Mesenchymal stem cell (in vitro differentiated cells and primary cell): Measurements from ENCODE around the gene ABCB1.

ENCODE experiments used
- DNase-seq: peaks from one replicate; pipeline ENCODE4 v3.0.0-alpha.2; 2013
- H2AFZ ChIP-seq: one replicate; pipeline ENCODE4 v1.6.1; 2013; ENCODE audit warnings: low read depth, mild to moderate bottlenecking, control low read depth, inconsistent platforms, low read length, moderate library complexity
- H2AK5ac ChIP-seq: 2 replicates; pipeline ENCODE4 v1.6.1; 2013; ENCODE audit warnings: low read length, moderate library complexity, mild to moderate bottlenecking, inconsistent platforms; ENCODE audit not compliant: severe bottlenecking
- H2BK120ac ChIP-seq: one replicate; pipeline ENCODE4 v1.6.1; 2013; ENCODE audit warnings: low read depth, mild to moderate bottlenecking, inconsistent platforms, low read length, moderate library complexity
- H2BK12ac ChIP-seq, 2 experiments: one replicate each; pipeline ENCODE4 v1.6.1; 2013; ENCODE audit warnings: inconsistent platforms in 2 of 2, low read length in 2 of 2, mild to moderate bottlenecking in 2 of 2, moderate library complexity in 2 of 2, control low read depth in 1 of 2
- H2BK15ac ChIP-seq: one replicate; pipeline ENCODE4 v1.6.1; 2013; ENCODE audit warnings: mild to moderate bottlenecking, low read depth, inconsistent platforms; ENCODE audit not compliant: poor library complexity, severe bottlenecking
- H2BK5ac ChIP-seq: 2 replicates; pipeline ENCODE4 v1.6.1; 2013; ENCODE audit warnings: low read depth, mild to moderate bottlenecking, low read length, control low read depth, inconsistent platforms; ENCODE audit not compliant: poor library complexity, severe bottlenecking
- H3K14ac ChIP-seq, 2 experiments: one replicate each; pipeline ENCODE4 v1.6.1; 2013; ENCODE audit warnings: inconsistent platforms in 2 of 2, low read length in 2 of 2, control low read depth in 1 of 2, mild to moderate bottlenecking in 1 of 2, moderate library complexity in 1 of 2
- H3K18ac ChIP-seq, 2 experiments: one replicate each; pipeline ENCODE4 v1.6.1; 2013; ENCODE audit warnings: inconsistent platforms in 2 of 2, low read length in 2 of 2, control low read depth in 1 of 2, low read depth in 1 of 2, mild to moderate bottlenecking in 1 of 2
- H3K23ac ChIP-seq, 2 experiments: one replicate each; pipeline ENCODE4 v1.6.1; 2013; ENCODE audit warnings: inconsistent platforms in 2 of 2, low read length in 2 of 2, mild to moderate bottlenecking in 2 of 2, moderate library complexity in 2 of 2, control low read depth in 1 of 2
- H3K27ac ChIP-seq: 2 replicates; pipeline ENCODE4 v1.5.1; 2013; ENCODE audit warnings: mild to moderate bottlenecking, moderate library complexity, low read length, control low read depth, inconsistent platforms; ENCODE audit not compliant: poor library complexity, severe bottlenecking
- H3K27me3 ChIP-seq, 2 experiments: 2 replicates each; pipeline versions ENCODE4 v1.6.1 to v1.7.0; 2013; ENCODE audit warnings: low read length in 2 of 2, mild to moderate bottlenecking in 2 of 2, moderate library complexity in 2 of 2, control low read depth in 1 of 2, inconsistent platforms in 1 of 2; ENCODE audit not compliant: control insufficient read depth in 1 of 2, insufficient read depth in 1 of 2
- H3K36me3 ChIP-seq, 2 experiments: 2 replicates each; pipeline versions ENCODE4 v1.6.1 to v1.7.0; 2013; ENCODE audit warnings: low read length in 2 of 2, control low read depth in 1 of 2, inconsistent platforms in 1 of 2, low read depth in 1 of 2, mild to moderate bottlenecking in 1 of 2; ENCODE audit not compliant: insufficient read depth in 2 of 2, control insufficient read depth in 1 of 2
- H3K4ac ChIP-seq, 2 experiments: one replicate each; pipeline ENCODE4 v1.6.1; 2013; ENCODE audit warnings: inconsistent platforms in 2 of 2, low read length in 2 of 2, mild to moderate bottlenecking in 2 of 2, moderate library complexity in 2 of 2, control low read depth in 1 of 2, low read depth in 1 of 2
- H3K4me1 ChIP-seq: 2 replicates; pipeline ENCODE4 v1.6.1; 2013; ENCODE audit warnings: low read depth, low read length, control low read depth; ENCODE audit not compliant: control insufficient read depth, insufficient read depth
- H3K4me2 ChIP-seq: 2 replicates; pipeline ENCODE4 v1.6.1; 2013; ENCODE audit warnings: low read length, mild to moderate bottlenecking, inconsistent platforms; ENCODE audit not compliant: poor library complexity, severe bottlenecking
- H3K4me3 ChIP-seq, 2 experiments: 2 replicates each; pipeline versions ENCODE4 v1.5.1 to v1.7.0; 2013; ENCODE audit warnings: low read length in 2 of 2, mild to moderate bottlenecking in 2 of 2, control low read depth in 1 of 2, low read depth in 1 of 2; ENCODE audit not compliant: insufficient read depth in 1 of 2
- H3K79me1 ChIP-seq: replicated peaks from 2 replicates; pipeline ENCODE4 v1.6.1; 2013; ENCODE audit warnings: mild to moderate bottlenecking, control low read depth, low read length, inconsistent platforms; ENCODE audit not compliant: poor library complexity, severe bottlenecking
- H3K9ac ChIP-seq: 2 replicates; pipeline ENCODE4 v1.7.0; 2013; ENCODE audit warnings: mild to moderate bottlenecking, low read length, moderate library complexity
- H3K9me3 ChIP-seq: 2 replicates; pipeline ENCODE4 v1.7.0; 2013; ENCODE audit warnings: mild to moderate bottlenecking, low read length; ENCODE audit not compliant: control insufficient read depth
- H4K8ac ChIP-seq: one replicate; pipeline ENCODE4 v1.6.1; 2013; ENCODE audit warnings: inconsistent platforms, mild to moderate bottlenecking, low read length, moderate library complexity
- H4K91ac ChIP-seq: one replicate; pipeline ENCODE4 v1.6.1; 2013; ENCODE audit warnings: mild to moderate bottlenecking, low read length, inconsistent platforms
- WGBS: methylation state at CpG from one replicate; pipeline ENCODE4 v1.1.7; 2013; ENCODE audit warnings: mixed read lengths; 5-methylcytosine and 5-hydroxymethylcytosine counted together

The ABCB1 gene

DNA sequence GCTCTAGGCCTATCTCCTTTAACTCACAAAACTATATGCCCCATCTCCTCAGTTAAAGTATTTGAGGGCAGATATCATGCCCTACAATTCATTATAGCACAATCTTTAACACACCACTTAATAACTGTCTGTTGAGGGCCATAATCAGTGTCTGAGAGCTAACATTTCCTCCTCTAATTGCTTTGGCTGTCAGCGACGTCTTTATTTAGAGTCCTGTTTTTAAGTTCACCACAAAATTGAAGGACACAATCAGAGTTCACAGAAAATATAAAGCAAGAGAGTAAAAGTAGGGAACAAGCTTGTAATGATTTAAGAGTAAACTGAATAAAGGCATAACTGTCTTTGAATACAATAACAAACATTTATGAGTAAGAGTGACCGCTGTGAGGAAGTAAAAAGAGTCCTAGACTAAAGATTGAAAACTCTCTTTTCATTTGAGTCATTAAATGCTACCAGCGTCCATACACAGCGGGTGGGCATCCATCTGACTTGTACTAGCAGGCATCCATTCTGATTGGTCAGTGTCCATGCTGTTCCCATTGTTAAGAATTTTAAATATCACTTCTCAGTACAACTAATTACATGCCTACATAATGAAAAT, 86.8 kb downstream of the ABCB1 start:
- H4K91ac ChIP-seq: no peak overlapping the region
- H4K8ac ChIP-seq: no peak overlapping the region
- H3K27ac ChIP-seq: no peak overlapping the region
- H2AFZ ChIP-seq: no peak overlapping the region
- H3K9ac ChIP-seq: no peak overlapping the region
- no peak overlapping the region for H2BK120ac ChIP-seq
- H2BK15ac ChIP-seq: no peak overlapping the region
- H3K18ac ChIP-seq: no peak overlapping the region
- no peaks in the 10 kb centered on the region for H3K9me3 ChIP-seq
- no peak overlapping the region for H3K23ac ChIP-seq
- 76% methylated on average over 3 of the region's 5 CpGs for WGBS
- no peak overlapping the region for H3K14ac ChIP-seq
- DNase-seq: no peak
- no peak overlapping the region for H3K4me2 ChIP-seq
- H3K27me3 ChIP-seq: no peaks in the 10 kb centered on the region
- H3K4me3 ChIP-seq: no peak overlapping the region
- H2BK5ac ChIP-seq: no peak overlapping the region
- H3K4me1 ChIP-seq: peaks cover 2% of the 10 kb centered on the region
- H3K79me1 ChIP-seq: no peaks in the 10 kb centered on the region
- H2BK12ac ChIP-seq: no peak overlapping the region
- H3K36me3 ChIP-seq: no peaks in the 10 kb centered on the region
- no peak overlapping the region for H2AK5ac ChIP-seq
- no peak overlapping the region for H3K4ac ChIP-seq

DNA sequence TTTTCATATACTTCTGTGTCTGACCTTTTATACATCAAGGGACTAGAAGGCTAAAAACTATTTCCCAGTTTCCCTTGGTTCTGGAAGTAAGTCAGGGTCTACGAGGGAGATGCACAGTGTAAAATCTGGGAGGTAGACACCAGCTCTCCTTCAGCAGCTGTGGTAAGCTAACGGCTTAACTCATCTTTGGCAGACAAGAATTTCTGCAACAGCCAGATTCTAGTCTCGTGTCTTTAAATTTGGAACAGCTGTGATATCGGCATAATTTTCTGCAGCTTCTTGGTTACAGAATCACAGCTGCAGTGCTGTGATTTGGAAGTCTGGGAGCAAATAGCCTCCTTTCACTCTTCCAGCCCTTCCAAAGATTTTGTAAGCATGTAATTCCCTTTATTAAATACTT, 87.8 kb downstream of the ABCB1 start:
- no peak overlapping the region for H3K9ac ChIP-seq
- no peaks in the 10 kb centered on the region for H3K79me1 ChIP-seq
- no peak overlapping the region for H3K4me3 ChIP-seq
- H3K36me3 ChIP-seq: no peaks in the 10 kb centered on the region
- H4K8ac ChIP-seq: no peak overlapping the region
- 75% methylated on average over 4 of the region's 4 CpGs for WGBS
- H2BK15ac ChIP-seq: no peak overlapping the region
- H2BK120ac ChIP-seq: no peak overlapping the region
- DNase-seq: no peak
- no peak overlapping the region for H2BK5ac ChIP-seq
- no peak overlapping the region for H3K27ac ChIP-seq
- no peak overlapping the region for H4K91ac ChIP-seq
- no peak overlapping the region for H3K23ac ChIP-seq
- no peak overlapping the region for H3K4ac ChIP-seq
- peaks cover 2% of the 10 kb centered on the region for H3K4me1 ChIP-seq
- no peak overlapping the region for H3K14ac ChIP-seq
- no peak overlapping the region for H2AFZ ChIP-seq
- H3K27me3 ChIP-seq: no peaks in the 10 kb centered on the region
- H2AK5ac ChIP-seq: no peak overlapping the region
- no peak overlapping the region for H2BK12ac ChIP-seq
- no peak overlapping the region for H3K4me2 ChIP-seq
- no peak overlapping the region for H3K18ac ChIP-seq
- no peaks in the 10 kb centered on the region for H3K9me3 ChIP-seq

DNA sequence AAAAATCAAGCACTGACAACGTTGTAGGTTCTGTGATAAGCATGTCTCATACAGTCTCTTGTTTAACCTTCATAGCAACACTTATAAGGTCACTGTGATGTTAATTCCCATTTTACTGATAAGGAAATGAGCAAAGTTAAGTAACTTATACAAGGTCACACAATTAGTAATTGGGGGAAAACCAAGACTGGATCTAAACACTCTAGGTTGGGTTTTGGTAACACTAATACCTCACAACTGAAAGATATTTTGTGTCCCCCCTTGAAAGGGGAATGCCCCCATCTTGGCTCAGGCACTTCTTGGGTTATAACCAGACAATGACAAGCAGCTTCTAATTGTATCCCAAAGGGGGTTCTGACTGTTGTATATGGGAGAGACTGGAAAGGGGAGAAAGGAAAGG, 89.2 kb downstream of the ABCB1 start:
- Histone ChIP-seq H2AK5ac (no peak overlapping the region), H4K91ac (no peak overlapping the region), H3K4me3 (no peak overlapping the region), H2AFZ (no peak overlapping the region), H2BK120ac (no peak overlapping the region), H2BK5ac (no peak overlapping the region), H4K8ac (no peak overlapping the region), H2BK12ac (no peak overlapping the region), H3K4me1 (no peaks in the 10 kb centered on the region), H3K79me1 (no peaks in the 10 kb centered on the region), H3K23ac (no peak overlapping the region), H3K14ac (no peak overlapping the region), H2BK15ac (no peak overlapping the region), H3K27ac (no peak overlapping the region), H3K9me3 (no peaks in the 10 kb centered on the region), H3K36me3 (no peaks in the 10 kb centered on the region), H3K4me2 (no peak overlapping the region), H3K27me3 (no peaks in the 10 kb centered on the region), H3K9ac (no peak overlapping the region), H3K18ac (no peak overlapping the region), H3K4ac (no peak overlapping the region)
- no CpG with 5 or more reads among the region's 1 CpG for WGBS
- no peak for DNase-seq

DNA sequence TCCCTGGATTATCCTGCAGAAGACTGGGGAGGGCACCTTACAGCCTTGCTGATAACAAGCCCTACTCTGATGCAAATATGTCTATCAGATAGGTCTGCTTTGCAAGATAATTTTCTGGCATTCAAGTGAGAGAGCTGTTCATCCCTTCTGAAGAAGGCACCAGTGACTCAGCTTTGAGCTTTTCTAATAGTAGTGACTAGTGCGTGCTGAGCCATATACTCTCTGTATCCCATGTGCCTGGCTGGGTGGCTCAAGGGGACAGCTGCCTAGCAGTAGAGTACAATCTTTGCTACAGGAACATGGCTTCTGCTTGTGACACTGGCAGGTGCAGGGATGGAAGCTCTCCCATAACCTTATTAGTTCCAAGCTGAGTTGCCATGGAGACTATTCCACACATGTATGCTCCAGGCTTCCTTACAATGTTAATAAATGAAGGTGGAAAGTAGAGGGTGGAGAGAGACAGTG, 90.2 kb downstream of the ABCB1 start:
- no peak overlapping the region for H3K4ac ChIP-seq
- H3K4me1 ChIP-seq: no peaks in the 10 kb centered on the region
- no peak overlapping the region for H2BK15ac ChIP-seq
- no peak overlapping the region for H4K8ac ChIP-seq
- H3K27me3 ChIP-seq: no peaks in the 10 kb centered on the region
- no peak overlapping the region for H3K4me2 ChIP-seq
- no peaks in the 10 kb centered on the region for H3K36me3 ChIP-seq
- no peak overlapping the region for H2AK5ac ChIP-seq
- DNase-seq: no peak
- H2BK12ac ChIP-seq: no peak overlapping the region
- H3K9ac ChIP-seq: no peak overlapping the region
- H4K91ac ChIP-seq: no peak overlapping the region
- H3K18ac ChIP-seq: no peak overlapping the region
- H2BK120ac ChIP-seq: no peak overlapping the region
- H2AFZ ChIP-seq: no peak overlapping the region
- H3K9me3 ChIP-seq: no peaks in the 10 kb centered on the region
- no peak overlapping the region for H3K4me3 ChIP-seq
- H3K27ac ChIP-seq: no peak overlapping the region
- H3K14ac ChIP-seq: no peak overlapping the region
- H3K79me1 ChIP-seq: no peaks in the 10 kb centered on the region
- no peak overlapping the region for H2BK5ac ChIP-seq
- WGBS: 100% methylated on average over 1 of the region's 1 CpG
- no peak overlapping the region for H3K23ac ChIP-seq
